ENCODE results near the gene CSF1R. TPM values are rescaled to one million over a fixed set of nuclear protein-coding genes. Genes with fewer than 3 reads are reported as not detected.

Gene CSF1R
- under 0.01 and 0.36 TPM in 2 replicates for total RNA-seq (2012; rRNA removed)
- polyA plus RNA-seq (2012; rRNA removed), result 0.07 and 0.14 TPM in 2 replicates
- 0.03 and 0.08 TPM in 2 replicates for polyA plus RNA-seq (2012; cell fraction: cytosol; rRNA removed)
- 0.33 and 0.72 TPM in 2 replicates for polyA plus RNA-seq (2012; cell fraction: nucleus; rRNA removed; ENCODE audit: low replicate concordance)
- Bru-seq, nascent RNA, result percentile 24 among the genes with signal in this experiment
- percentile 26 among the genes with signal in this experiment for BruChase-seq, experiment 1, labeled RNA remaining after a 6-hour chase
- BruChase-seq, experiment 2, labeled RNA remaining after a 2-hour chase, result percentile 27 among the genes with signal in this experiment
- long read RNA-seq, partial matches to known transcripts, result 0 of 2 reads
- long read RNA-seq, other reads (novel, unspliced or antisense), result 2 of 2 reads

DNA sequence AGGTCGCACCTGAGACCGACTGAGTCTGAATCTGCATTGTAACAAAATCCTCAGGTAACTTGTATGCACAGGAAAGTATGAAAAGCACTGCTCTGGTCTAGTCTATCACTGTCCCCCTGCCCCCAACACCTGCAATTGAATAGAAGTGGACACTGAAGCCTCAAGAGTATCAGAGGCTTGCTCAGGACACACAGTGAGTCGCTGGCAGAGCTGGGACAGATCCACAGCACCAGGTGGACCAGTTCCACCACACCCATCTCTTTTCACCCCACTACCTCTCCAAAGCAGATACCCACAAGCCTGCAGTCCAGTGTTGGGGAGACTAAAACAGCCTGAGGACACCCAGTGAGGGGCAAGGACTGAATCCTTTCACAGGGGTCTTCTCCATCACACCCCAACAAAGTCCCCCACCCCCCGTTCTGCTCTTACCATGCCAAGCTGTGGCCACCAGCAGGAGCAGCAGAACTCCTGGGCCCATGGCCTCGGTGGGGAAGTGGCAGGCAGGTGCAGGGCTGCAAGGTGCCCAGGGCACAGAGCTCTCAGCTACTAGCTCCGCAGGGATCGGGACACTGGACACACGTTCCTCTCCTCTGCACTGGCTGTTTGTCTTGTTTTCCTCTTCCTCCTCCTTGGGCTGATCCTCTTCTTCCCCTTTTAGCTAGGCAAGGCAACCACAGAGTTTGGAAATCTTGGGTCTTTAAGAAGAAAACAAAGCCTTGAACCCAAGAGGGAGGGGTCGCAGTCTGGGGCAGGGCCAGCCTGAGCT lies at the start of gene CSF1R:
Gene CSF1R, minus strand, starts transcription at position 605 of the 766 bp plus-strand sequence. Its CDS starts 127 bp downstream, at position 478.
- ChIA-PET POLR2A (ENCODE audit: unreplicated experiment) (no interaction called here), CTCF (no interaction called here)
- Histone ChIP-seq H3K4me3 (ENCODE audit: insufficient read depth, low read depth, low read length) (no peak within 1 kb of the TSS), H3K9me1 (ENCODE audit: insufficient read depth, low read length) (peaks cover 3% of the 10 kb centered on the region; the same call in 1 of the 2 replicates), H3K27ac (ENCODE audit: insufficient read depth, low read length) (no peak within 1 kb of the TSS), H3K9ac (ENCODE audit: low read depth, low read length) (no peak within 1 kb of the TSS), H4K91ac (ENCODE audit: insufficient read depth, low read depth, low read length) (no peak within 1 kb of the TSS), H4K8ac (ENCODE audit: low read depth in 2 of 2, low read length in 2 of 2) (no peak within 1 kb of the TSS), H2BK15ac (ENCODE audit: low read depth, low read length) (no peak within 1 kb of the TSS), H2BK120ac (ENCODE audit: low read depth, low read length) (no peak within 1 kb of the TSS), H3K79me1 (ENCODE audit: low read depth in 1 of 2, low read length in 2 of 2) (no peaks in the 10 kb centered on the region), H3K4me1 (ENCODE audit: control insufficient read depth, insufficient read depth, low read length) (peaks cover 4% of the 10 kb centered on the region; the same call in 1 of the 2 replicates), H3K23ac (ENCODE audit: low read depth, low read length) (no peak within 1 kb of the TSS), H3K18ac (ENCODE audit: low read depth, low read length) (no peak within 1 kb of the TSS), H3K4me2 (ENCODE audit: low read depth, low read length) (no peak within 1 kb of the TSS), H3K27me3 (ENCODE audit: control insufficient read depth, insufficient read depth, low read length) (peaks cover 34% of the 10 kb centered on the region), H2AK5ac (ENCODE audit: low read depth, low read length) (no peak within 1 kb of the TSS; the same call in 1 of the 2 replicates), H2AFZ (replicated peaks; ENCODE audit: low read length, poor library complexity) (no peak within 1 kb of the TSS), H4K5ac (ENCODE audit: low read depth, low read length) (no peak within 1 kb of the TSS), H2BK5ac (ENCODE audit: low read depth, low read length, poor library complexity, severe bottlenecking) (no peak within 1 kb of the TSS), H3K9me3 (ENCODE audit: control insufficient read depth, insufficient read depth, low read length) (no peaks in the 10 kb centered on the region), H3K56ac (ENCODE audit: extremely low read depth, insufficient read depth, low read length) (no peak within 1 kb of the TSS), H3K4ac (ENCODE audit: low read depth, low read length) (no peak within 1 kb of the TSS), H4K20me1 (ENCODE audit: insufficient read depth, low read length) (no peaks in the 10 kb centered on the region), H3K36me3 (ENCODE audit: control insufficient read depth, insufficient read depth, low read length) (no peaks in the 10 kb centered on the region), H2BK20ac (ENCODE audit: low read depth, low read length) (no peak within 1 kb of the TSS), H3K14ac (replicated peaks; ENCODE audit: low read depth, low read length) (no peak within 1 kb of the TSS), H2AK9ac (replicated peaks; ENCODE audit: low read depth, low read length, poor library complexity) (peak within 1 kb of the TSS; percentile 28)
- no TSS peak for BruUV-seq (replicated peaks)
- dilution Hi-C loops (cut with HindIII; ENCODE audit: low sequenced_read_pairs, unreplicated experiment), result no loop called here
- in situ Hi-C loops (cut with MboI; ENCODE audit: low sequenced_read_pairs), result no loop called here
- DNase-seq (no peak), ATAC-seq (ENCODE audit: low read depth) (no peak)
- intact Hi-C loops (cut with micrococcal nuclease), result no loop called here
- WGBS, 2 experiments (ENCODE audit: extremely low coverage in 2 of 2, insufficient read length in 1 of 2), result 75% methylated on average over 7 of the region's 9 CpGs; no CpG with 5 or more reads in 1 of the 2 experiments
- TF ChIP-seq MAZ (IDR thresholded peaks at IDR 0.05; ENCODE audit: borderline replicate concordance, low read depth, low read length) (no peak), RCOR1 (IDR thresholded peaks at IDR 0.05; ENCODE audit: insufficient replicate concordance, low read length) (no peak), RAD21 (IDR thresholded peaks at IDR 0.05; ENCODE audit: low read length) (no peak), MXI1 (IDR thresholded peaks at IDR 0.05; ENCODE audit: borderline replicate concordance, low read depth, low read length) (no peak), CEBPB (IDR thresholded peaks at IDR 0.05; ENCODE audit: low read depth, low read length) (no peak), MAFK (IDR thresholded peaks at IDR 0.05; ENCODE audit: low read depth, low read length) (no peak), FOS (IDR thresholded peaks at IDR 0.05; ENCODE audit: low read depth, low read length) (no peak), NFE2L2 (IDR thresholded peaks at IDR 0.05; ENCODE audit: low read depth, low read length) (no peak), CHD1 (IDR thresholded peaks at IDR 0.05; ENCODE audit: low read depth, low read length) (no peak), POLR2A (IDR thresholded peaks at IDR 0.05; ENCODE audit: low read depth, low read length) (no peak)
- TF ChIP-seq, protein P1, sequence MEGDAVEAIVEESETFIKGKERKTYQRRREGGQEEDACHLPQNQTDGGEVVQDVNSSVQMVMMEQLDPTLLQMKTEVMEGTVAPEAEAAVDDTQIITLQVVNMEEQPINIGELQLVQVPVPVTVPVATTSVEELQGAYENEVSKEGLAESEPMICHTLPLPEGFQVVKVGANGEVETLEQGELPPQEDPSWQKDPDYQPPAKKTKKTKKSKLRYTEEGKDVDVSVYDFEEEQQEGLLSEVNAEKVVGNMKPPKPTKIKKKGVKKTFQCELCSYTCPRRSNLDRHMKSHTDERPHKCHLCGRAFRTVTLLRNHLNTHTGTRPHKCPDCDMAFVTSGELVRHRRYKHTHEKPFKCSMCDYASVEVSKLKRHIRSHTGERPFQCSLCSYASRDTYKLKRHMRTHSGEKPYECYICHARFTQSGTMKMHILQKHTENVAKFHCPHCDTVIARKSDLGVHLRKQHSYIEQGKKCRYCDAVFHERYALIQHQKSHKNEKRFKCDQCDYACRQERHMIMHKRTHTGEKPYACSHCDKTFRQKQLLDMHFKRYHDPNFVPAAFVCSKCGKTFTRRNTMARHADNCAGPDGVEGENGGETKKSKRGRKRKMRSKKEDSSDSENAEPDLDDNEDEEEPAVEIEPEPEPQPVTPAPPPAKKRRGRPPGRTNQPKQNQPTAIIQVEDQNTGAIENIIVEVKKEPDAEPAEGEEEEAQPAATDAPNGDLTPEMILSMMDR (conservative IDR thresholded peaks at IDR 0.05; ENCODE audit: low read depth, low read length), result no peak
- TF ChIP-seq, protein P2, sequence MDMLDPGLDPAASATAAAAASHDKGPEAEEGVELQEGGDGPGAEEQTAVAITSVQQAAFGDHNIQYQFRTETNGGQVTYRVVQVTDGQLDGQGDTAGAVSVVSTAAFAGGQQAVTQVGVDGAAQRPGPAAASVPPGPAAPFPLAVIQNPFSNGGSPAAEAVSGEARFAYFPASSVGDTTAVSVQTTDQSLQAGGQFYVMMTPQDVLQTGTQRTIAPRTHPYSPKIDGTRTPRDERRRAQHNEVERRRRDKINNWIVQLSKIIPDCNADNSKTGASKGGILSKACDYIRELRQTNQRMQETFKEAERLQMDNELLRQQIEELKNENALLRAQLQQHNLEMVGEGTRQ (IDR thresholded peaks at IDR 0.05; ENCODE audit: low read depth, low read length), result no peak
- TF ChIP-seq, protein P3, sequence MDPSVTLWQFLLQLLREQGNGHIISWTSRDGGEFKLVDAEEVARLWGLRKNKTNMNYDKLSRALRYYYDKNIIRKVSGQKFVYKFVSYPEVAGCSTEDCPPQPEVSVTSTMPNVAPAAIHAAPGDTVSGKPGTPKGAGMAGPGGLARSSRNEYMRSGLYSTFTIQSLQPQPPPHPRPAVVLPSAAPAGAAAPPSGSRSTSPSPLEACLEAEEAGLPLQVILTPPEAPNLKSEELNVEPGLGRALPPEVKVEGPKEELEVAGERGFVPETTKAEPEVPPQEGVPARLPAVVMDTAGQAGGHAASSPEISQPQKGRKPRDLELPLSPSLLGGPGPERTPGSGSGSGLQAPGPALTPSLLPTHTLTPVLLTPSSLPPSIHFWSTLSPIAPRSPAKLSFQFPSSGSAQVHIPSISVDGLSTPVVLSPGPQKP (IDR thresholded peaks at IDR 0.05; ENCODE audit: borderline replicate concordance, low read depth, low read length), result no peak
